ENCODE results near the gene RNF32.
"Not testable (repeated sequence)": the region's sequence is repeated elsewhere in the genome, so short reads cannot be mapped to it uniquely, and the experiment has no call there.

The RNF32 gene

DNA sequence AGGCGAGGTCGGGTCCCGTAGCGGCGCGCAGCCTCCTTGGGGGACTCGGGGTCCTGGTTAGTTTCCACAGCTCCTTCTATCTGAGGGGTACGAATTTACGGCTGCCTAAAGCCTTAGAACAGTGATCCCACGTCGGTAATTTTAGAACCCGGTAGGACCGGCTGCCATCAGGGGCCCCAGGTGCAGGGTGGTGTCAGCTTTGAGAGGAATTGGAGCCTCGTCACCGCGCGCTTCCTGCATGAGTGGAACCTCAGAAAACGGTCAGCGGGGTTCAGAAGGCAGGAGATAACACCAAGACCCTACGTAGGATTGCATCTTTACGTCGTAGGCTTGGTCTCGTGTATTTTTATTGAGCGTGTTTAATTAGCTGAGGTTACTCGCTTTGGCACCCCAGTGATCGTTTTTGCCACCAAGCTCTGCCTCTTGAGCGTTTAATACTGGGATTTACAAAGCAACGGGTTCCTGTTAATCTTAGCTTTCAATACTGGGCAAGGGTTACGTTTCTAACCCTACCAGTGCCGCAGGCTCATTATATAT is 443 bp downstream of the RNF32 start:
- peak in 1 of 2 donors; percentile 28 for DNase-seq (ENCODE audit: low read depth in 2 of 2, low spot score in 1 of 2)

GRCh38 chr7:156642306-156643045 is 1.9 kb downstream of the RNF32 start:
- no peak for DNase-seq (ENCODE audit: low read depth in 2 of 2, low spot score in 1 of 2)

GRCh38 chr7:156647330-156647729 is 6.8 kb downstream of the RNF32 start:
- DNase-seq (ENCODE audit: low read depth in 2 of 2, low spot score in 1 of 2) = not testable (repeated sequence)

DNA sequence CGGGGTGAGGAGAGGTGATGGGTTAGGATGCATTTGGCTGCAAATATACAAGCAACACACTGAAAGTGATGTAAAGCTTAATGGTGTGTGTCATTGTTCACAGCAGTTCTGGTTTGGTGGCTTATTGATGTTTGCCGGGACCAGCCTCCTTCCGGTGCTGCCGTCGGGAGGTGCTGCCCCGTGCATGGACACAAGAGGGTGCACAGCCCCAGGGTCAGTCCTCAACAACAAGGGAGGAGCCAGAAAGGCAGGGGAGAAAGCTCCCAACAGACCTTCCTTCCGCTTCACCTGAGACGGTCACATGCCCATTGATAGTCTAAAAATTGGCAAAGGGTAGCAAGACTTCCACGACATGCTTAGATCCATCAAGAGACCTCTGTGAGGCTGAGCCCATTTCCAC is 9.5 kb downstream of the RNF32 start:
- DNase-seq (ENCODE audit: low read depth in 2 of 2, low spot score in 1 of 2) = no peak

- no peak for DNase-seq (ENCODE audit: low read depth in 2 of 2, low spot score in 1 of 2)
Observed at GRCh38 chr7:156651474-156651873, 10.9 kb downstream of the RNF32 start.

GRCh38 chr7:156652886-156653568 is 12.5 kb downstream of the RNF32 start:
- DNase-seq (ENCODE audit: low read depth in 2 of 2, low spot score in 1 of 2) = no peak

- no peak for DNase-seq (ENCODE audit: low read depth in 2 of 2, low spot score in 1 of 2)
Observed at GRCh38 chr7:156654511-156655234, 14.1 kb downstream of the RNF32 start.

DNA sequence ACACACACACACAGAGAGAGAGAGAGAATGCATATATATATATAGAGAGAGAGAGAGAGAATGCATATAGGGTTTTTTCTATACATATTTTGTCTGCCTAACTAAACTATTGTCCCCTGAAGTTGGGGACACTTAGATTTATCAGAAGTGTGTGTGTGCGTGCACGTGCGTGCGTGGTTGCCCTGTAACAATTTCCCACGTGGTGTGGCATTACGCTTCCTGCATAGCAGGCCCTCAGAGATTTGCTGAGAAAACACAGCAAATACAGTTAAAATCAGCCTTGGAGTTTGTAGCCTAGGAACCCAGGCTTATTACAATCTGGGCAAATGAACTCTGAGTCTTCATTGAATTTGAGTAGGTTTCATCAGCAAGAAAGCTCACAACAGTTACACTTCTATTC is 14.7 kb downstream of the RNF32 start:
- no peak for DNase-seq (ENCODE audit: low read depth in 2 of 2, low spot score in 1 of 2)

DNA sequence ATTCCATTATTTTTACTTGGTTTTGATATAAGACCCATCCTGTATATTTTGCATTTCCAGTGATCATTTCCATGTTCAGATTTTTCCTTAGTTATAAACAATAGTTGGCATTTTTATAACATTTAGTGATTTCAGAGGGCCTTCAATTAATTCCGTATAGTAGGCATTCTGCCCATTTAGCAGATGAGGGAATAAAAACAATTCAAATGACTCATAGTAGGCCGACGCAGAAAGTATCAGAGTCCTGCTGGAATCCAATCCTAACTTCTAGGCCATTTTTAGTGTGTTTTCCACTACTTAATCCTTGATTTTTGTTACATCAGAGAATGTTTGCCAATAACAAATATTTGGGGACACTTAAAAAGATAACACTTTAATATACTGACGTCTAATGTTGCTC is 15.4 kb downstream of the RNF32 start:
- DNase-seq (ENCODE audit: low read depth in 2 of 2, low spot score in 1 of 2) = no peak

GRCh38 chr7:156656598-156656997 is 16.0 kb downstream of the RNF32 start:
- DNase-seq (ENCODE audit: low read depth in 2 of 2, low spot score in 1 of 2) = no peak

- DNase-seq (ENCODE audit: low read depth in 2 of 2, low spot score in 1 of 2) = no peak
Observed at GRCh38 chr7:156657681-156658080, 17.1 kb downstream of the RNF32 start.

- DNase-seq (ENCODE audit: low read depth in 2 of 2, low spot score in 1 of 2) = no peak
Observed at GRCh38 chr7:156659203-156659602, 18.6 kb downstream of the RNF32 start.

DNA sequence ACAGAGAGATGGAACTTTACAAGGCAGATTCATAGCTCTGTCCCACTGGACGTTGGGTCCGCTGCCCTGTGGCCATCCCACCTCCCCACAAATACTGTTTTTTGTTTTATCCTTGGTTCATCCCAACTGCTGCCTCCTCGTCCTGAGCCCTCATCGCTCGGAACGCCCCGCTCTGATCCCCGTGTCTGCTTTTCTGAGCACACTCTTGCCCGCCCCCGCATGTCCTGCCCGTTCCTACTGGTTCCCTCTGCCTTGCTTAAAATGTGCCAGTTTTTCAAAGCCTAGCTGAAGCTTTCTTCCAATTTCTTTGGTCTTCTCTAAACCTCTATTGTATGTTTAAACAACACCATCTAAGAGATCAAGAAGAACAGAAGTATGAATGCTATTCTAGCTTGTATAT is 19.4 kb downstream of the RNF32 start:
- DNase-seq (ENCODE audit: low read depth in 2 of 2, low spot score in 1 of 2) = no peak

- DNase-seq (ENCODE audit: low read depth in 2 of 2, low spot score in 1 of 2) = no peak
Observed at GRCh38 chr7:156661637-156662036, 21.1 kb downstream of the RNF32 start.

GRCh38 chr7:156662277-156662676 is 21.7 kb downstream of the RNF32 start:
- no peak for DNase-seq (ENCODE audit: low read depth in 2 of 2, low spot score in 1 of 2)

DNA sequence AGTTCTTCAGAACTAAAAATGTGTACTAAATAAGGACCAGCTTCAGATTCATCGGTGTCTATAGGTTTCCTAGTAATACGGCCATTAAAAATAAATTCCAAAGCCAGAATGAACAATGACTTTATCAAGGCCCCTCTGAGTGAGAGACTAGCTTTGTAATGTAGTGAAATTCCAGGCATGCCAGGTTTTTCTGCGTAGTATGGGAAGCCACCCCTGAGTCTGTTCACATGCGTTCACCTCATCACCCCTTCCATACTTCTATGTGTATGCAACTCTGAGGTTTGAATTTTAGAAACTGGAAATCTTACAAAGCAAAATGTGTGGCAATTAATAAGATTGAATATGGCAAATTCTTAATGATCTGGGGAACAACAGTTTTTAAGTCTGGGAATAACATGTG is 24.5 kb downstream of the RNF32 start:
- DNase-seq (ENCODE audit: low read depth in 2 of 2, low spot score in 1 of 2) = no peak

DNA sequence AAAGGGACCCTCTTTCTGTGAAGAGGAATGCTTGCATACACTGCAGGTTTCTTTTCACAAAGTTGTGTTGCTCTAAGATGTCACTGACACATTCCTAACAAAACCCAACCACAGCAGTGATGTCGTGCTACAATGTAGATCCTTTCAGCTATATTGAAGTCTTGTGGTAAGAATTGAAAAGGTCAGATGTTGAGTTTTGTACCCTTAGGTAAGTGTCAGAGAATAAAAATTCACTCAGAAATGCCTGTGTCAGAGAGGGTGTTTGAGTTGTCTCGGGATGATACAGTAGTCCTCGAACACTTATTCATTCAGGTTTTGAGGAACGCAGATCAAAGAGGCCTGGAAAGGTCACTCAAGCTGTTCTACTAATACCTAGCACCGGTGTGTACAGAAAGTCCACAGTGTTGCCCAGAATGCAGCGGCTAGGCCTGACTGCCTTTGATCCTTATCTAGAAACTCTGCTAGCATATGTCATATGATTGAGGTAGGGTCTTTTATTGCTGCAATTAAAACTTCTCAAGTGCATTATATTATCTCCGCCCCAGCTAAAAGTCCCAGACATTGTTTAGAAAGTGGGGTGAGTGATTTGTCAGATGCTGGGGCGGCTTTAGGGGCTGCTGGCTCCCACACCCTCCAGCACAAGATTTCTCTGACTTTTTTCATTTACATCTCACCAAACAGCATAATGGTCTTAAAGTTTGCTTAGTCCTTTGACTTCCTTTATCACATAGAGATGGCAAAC is 26.0 kb downstream of the RNF32 start:
- DNase-seq (ENCODE audit: low read depth in 2 of 2, low spot score in 1 of 2) = no peak

DNA sequence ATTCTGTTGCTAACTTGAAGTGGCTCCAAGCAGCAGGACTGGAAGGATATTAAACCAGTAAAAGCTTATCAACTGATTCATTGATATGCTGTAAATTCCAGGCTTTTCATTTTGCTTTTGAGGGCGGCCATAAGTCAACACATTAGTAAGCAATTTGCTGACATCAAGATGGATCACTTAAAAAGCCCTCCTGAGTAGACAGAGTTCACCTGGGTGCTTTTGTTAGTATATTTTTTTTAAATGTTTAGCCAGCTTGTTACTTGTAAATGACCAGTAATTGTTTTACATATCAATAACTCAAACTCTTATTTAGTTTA is 26.5 kb downstream of the RNF32 start:
- DNase-seq (ENCODE audit: low read depth in 2 of 2, low spot score in 1 of 2) = no peak

GRCh38 chr7:156668130-156668741 is 27.7 kb downstream of the RNF32 start:
- DNase-seq (ENCODE audit: low read depth in 2 of 2, low spot score in 1 of 2) = no peak

GRCh38 chr7:156669035-156669828 is 28.7 kb downstream of the RNF32 start:
- no peak for DNase-seq (ENCODE audit: low read depth in 2 of 2, low spot score in 1 of 2)

All from stimulated activated CD8-positive, alpha-beta memory T cell treated with anti-CD3 and anti-CD28 coated beads, Interleukin-4, amount 100 ng/mL, for 1 hour (primary cell).